ENCODE measurements around the gene NID1.

DNA sequence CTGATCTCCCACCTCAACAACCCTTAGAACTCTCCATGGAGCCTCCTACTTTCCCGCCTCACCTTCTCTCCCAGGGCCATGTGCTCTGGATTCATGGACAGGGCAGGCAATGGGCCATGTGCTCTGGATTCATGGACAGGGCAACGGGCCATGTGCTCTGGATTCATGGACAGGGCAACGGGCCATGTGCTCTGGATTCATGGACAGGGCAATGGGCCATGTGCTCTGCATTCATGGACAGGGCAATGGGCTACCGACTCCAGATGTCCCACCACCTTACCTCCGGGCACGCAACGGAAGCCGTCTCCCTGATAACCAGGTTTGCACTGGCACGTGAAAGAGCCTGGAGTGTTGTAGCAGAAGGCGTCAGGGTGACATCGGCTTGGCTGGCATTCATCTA lies 53.2 kb downstream of the NID1 start:
- TF ChIP-seq, protein P1, sequence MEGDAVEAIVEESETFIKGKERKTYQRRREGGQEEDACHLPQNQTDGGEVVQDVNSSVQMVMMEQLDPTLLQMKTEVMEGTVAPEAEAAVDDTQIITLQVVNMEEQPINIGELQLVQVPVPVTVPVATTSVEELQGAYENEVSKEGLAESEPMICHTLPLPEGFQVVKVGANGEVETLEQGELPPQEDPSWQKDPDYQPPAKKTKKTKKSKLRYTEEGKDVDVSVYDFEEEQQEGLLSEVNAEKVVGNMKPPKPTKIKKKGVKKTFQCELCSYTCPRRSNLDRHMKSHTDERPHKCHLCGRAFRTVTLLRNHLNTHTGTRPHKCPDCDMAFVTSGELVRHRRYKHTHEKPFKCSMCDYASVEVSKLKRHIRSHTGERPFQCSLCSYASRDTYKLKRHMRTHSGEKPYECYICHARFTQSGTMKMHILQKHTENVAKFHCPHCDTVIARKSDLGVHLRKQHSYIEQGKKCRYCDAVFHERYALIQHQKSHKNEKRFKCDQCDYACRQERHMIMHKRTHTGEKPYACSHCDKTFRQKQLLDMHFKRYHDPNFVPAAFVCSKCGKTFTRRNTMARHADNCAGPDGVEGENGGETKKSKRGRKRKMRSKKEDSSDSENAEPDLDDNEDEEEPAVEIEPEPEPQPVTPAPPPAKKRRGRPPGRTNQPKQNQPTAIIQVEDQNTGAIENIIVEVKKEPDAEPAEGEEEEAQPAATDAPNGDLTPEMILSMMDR (IDR thresholded peaks at IDR 0.05; ENCODE audit: insufficient read depth, low read length): no peak
- no peak for TF ChIP-seq GABPA (IDR thresholded peaks at IDR 0.05; ENCODE audit: low read depth)

All from HL-60 (cell line).